ENCODE measurements around the gene CACNA2D2.

CACNA2D2 gene

GRCh38 chr3:50455161-50456018 lies 48.0 kb downstream of the CACNA2D2 start:
- no peak for DNase-seq

- DNase-seq = no peak
Measured at GRCh38 chr3:50454481-50455070, 48.9 kb downstream of the CACNA2D2 start.

GRCh38 chr3:50453907-50454306 lies 49.5 kb downstream of the CACNA2D2 start:
- DNase-seq = no peak

- peak; percentile 24 for DNase-seq
Measured at GRCh38 chr3:50450209-50450921, 53.1 kb downstream of the CACNA2D2 start.

GRCh38 chr3:50448752-50449539 lies 54.5 kb downstream of the CACNA2D2 start:
- no peak for DNase-seq

GRCh38 chr3:50447290-50447840 lies 56.1 kb downstream of the CACNA2D2 start:
- no peak for DNase-seq

GRCh38 chr3:50445919-50446318 lies 57.5 kb downstream of the CACNA2D2 start:
- DNase-seq = no peak

- no peak for DNase-seq
Measured at GRCh38 chr3:50444782-50445181, 58.7 kb downstream of the CACNA2D2 start.

- DNase-seq = no peak
Measured at GRCh38 chr3:50444213-50444612, 59.2 kb downstream of the CACNA2D2 start.

GRCh38 chr3:50442945-50443579 lies 60.4 kb downstream of the CACNA2D2 start:
- DNase-seq = no peak

- no peak for DNase-seq
Measured at GRCh38 chr3:50441424-50442217, 61.8 kb downstream of the CACNA2D2 start.

- DNase-seq = peak; percentile 63
Measured at GRCh38 chr3:50436114-50436674, 67.2 kb downstream of the CACNA2D2 start.

- DNase-seq = no peak
Measured at GRCh38 chr3:50435371-50436113, 67.9 kb downstream of the CACNA2D2 start.

- DNase-seq = no peak
Measured at GRCh38 chr3:50433954-50434353, 69.5 kb downstream of the CACNA2D2 start.

GRCh38 chr3:50430950-50431435 lies 72.4 kb downstream of the CACNA2D2 start:
- no peak for DNase-seq

- no peak for DNase-seq
Measured at GRCh38 chr3:50430191-50430590, 73.2 kb downstream of the CACNA2D2 start.

GRCh38 chr3:50428007-50428633 lies 75.3 kb downstream of the CACNA2D2 start:
- no peak for DNase-seq

- DNase-seq = no peak
Measured at GRCh38 chr3:50427217-50427616, 76.2 kb downstream of the CACNA2D2 start.

GRCh38 chr3:50425911-50426310 lies 77.5 kb downstream of the CACNA2D2 start:
- no peak for DNase-seq
